GM12872 (cell line): ENCODE measurements around the gene C1QTNF9.

Experiments used
- TF ChIP-seq, protein P1 (sequence below): IDR thresholded peaks from 3 replicates; pipeline ENCODE4 v1.5.1; 2011; ENCODE audit warnings: low read depth, mild to moderate bottlenecking, low read length, moderate library complexity; ENCODE audit not compliant: insufficient read depth

C1QTNF9 gene

GRCh38 chr13:24270639-24271141 lies 38.7 kb upstream of the C1QTNF9 start:
- TF ChIP-seq, protein P1, sequence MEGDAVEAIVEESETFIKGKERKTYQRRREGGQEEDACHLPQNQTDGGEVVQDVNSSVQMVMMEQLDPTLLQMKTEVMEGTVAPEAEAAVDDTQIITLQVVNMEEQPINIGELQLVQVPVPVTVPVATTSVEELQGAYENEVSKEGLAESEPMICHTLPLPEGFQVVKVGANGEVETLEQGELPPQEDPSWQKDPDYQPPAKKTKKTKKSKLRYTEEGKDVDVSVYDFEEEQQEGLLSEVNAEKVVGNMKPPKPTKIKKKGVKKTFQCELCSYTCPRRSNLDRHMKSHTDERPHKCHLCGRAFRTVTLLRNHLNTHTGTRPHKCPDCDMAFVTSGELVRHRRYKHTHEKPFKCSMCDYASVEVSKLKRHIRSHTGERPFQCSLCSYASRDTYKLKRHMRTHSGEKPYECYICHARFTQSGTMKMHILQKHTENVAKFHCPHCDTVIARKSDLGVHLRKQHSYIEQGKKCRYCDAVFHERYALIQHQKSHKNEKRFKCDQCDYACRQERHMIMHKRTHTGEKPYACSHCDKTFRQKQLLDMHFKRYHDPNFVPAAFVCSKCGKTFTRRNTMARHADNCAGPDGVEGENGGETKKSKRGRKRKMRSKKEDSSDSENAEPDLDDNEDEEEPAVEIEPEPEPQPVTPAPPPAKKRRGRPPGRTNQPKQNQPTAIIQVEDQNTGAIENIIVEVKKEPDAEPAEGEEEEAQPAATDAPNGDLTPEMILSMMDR: peak; percentile 38; the same call in 2 of the 3 replicates

DNA sequence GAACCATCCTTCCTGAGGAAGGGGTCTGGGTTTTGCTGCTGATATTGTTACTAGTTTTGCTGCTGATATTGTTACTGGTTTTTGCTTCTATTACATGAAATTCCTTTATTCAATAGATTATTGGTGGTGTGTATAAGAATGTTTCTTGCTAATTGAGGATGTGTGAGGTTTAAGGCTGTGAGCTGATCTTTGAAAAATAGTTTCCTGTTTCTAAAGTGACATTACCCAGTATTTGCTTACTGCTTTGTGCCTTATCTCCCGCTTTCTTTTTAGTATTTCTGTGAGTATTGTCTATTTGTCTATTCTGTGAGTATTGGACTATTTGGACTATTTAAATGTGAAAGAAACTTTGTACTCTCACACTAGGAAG lies 38.2 kb upstream of the C1QTNF9 start:
- TF ChIP-seq, protein P1: no peak

- TF ChIP-seq, protein P1: no peak
Observed at GRCh38 chr13:24271601-24272451, 37.6 kb upstream of the C1QTNF9 start.

DNA sequence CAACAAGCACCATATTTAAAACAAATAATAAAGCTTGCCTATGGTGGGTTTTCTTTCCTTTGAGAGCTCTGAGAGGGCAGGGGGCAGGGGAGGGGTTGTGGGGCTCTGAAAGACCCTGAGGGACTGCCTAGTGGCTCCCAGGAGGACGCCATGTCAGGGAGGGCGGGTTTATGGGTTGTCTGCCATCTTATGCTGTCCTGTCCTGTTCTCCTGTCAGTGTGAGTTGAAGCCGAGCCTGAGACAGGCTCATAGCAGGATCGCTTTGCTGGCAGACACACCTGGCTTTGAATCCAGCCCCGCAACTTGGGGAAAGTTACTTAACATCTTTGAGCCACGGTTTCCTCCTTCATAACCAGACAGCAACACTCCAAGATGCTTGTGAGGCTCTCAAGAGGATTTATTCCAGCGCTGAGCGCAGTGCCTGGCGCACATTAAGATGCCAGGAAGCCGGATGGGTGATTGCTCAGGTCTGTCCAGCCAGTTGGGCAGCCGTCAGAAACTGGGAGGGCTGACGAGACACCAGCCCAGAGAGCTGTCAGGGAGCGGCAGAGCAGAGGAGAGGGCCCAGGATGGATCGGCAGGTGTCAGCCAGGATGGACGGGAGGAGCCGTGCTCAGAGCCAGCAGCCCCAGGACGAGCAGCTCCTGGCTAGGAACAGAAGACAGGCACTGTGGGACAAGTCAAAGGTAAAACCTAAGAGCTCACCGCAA lies 36.8 kb upstream of the C1QTNF9 start:
- TF ChIP-seq, protein P1: no peak

DNA sequence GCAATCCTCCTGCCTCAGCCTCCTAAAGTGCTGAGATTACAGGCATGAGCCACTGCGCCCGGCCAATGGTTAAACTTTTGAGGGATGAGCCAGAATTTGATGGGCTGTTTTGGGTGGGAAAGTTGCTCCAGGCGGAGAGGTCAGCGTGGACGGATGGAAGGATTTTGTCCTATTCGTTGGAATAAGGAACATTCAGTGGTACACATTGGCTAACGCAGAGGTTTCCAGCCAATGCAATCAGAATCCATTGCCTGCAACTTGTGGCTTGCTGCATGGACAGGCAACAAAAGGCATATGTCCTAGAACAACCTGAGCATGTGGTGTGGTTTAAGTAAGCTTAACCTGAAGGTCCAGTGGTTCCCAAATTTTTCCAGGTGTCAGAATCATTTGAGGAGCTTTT lies 35.5 kb upstream of the C1QTNF9 start:
- TF ChIP-seq, protein P1: no peak

DNA sequence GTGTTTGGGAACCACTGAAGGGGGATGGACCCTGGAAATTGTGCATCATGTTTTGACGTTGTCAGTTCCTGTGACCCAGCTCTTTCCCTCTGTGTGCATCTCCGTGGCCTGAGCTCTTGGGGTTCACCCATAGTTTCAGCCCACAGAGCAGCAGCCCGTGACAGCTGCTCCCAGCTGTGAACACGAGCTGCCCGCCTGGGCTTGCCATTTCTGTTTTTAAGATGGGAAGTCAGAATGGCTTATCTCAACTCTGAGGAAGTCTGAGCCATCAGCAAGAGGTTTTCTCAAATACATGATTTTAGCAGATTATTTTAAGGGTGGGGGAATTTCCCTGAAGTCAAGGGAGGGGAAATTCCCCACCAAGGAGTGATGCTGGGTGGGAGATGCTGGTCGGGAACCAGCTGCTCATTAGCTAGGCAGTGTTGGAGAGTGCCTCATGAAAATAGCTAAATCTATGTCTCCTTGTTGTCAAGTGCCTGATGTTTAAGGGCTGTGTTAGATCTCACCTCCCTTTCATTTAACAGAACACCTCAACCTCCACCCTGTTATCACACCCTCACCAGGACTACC lies 34.8 kb upstream of the C1QTNF9 start:
- TF ChIP-seq, protein P1: no peak

DNA sequence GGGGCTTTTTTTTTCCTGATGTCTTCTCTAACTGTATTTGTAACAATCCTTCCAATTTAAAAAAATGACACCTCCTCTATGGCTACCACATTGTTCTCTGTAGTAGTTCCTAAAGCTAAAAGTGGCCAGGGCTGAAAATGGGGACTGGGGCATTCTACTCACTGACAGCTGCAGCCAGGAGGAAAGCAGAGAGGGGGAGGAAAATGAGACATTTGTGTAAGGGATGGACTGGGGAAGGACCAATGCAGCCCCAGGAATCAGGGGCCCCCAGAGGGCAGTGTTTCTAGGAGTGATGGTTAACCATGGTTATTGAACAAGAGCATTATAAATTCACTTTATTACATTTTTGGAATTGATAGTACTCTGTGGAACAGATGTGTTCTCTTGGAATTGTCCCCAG lies 34.3 kb upstream of the C1QTNF9 start:
- TF ChIP-seq, protein P1: no peak
